ENCODE results near the gene OPCML.

The OPCML gene

GRCh38 chr11:132579634-132580327 is 952.5 kb downstream of the OPCML start:
- DNase-seq: no peak

- DNase-seq: no peak
Observed at GRCh38 chr11:132579136-132579535, 953.2 kb downstream of the OPCML start.

- DNase-seq: no peak
Observed at GRCh38 chr11:132578580-132578979, 953.7 kb downstream of the OPCML start.

GRCh38 chr11:132576706-132577105 is 955.6 kb downstream of the OPCML start:
- DNase-seq: no peak

GRCh38 chr11:132564091-132564885 is 968.0 kb downstream of the OPCML start:
- no peak for DNase-seq

- DNase-seq: no peak
Observed at GRCh38 chr11:132563050-132563449, 969.3 kb downstream of the OPCML start.

- DNase-seq: no peak
Observed at GRCh38 chr11:132561937-132562336, 970.4 kb downstream of the OPCML start.

- no peak for DNase-seq
Observed at GRCh38 chr11:132559331-132560036, 972.8 kb downstream of the OPCML start.

- no peak for DNase-seq
Observed at GRCh38 chr11:132556316-132556715, 976.0 kb downstream of the OPCML start.

- no peak for DNase-seq
Observed at GRCh38 chr11:132555617-132556016, 976.7 kb downstream of the OPCML start.

GRCh38 chr11:132551016-132551415 is 981.3 kb downstream of the OPCML start:
- DNase-seq: no peak

GRCh38 chr11:132549561-132549960 is 982.7 kb downstream of the OPCML start:
- no peak for DNase-seq

- no peak for DNase-seq
Observed at GRCh38 chr11:132549001-132549400, 983.3 kb downstream of the OPCML start.

GRCh38 chr11:132544007-132544406 is 988.3 kb downstream of the OPCML start:
- DNase-seq: no peak

- no peak for DNase-seq
Observed at GRCh38 chr11:132541794-132542193, 990.5 kb downstream of the OPCML start.

- DNase-seq: no peak
Observed at GRCh38 chr11:132540581-132540980, 991.7 kb downstream of the OPCML start.

GRCh38 chr11:132539590-132540368 is 992.5 kb downstream of the OPCML start:
- DNase-seq: no peak

GRCh38 chr11:132538642-132539041 is 993.7 kb downstream of the OPCML start:
- no peak for DNase-seq

- no peak for DNase-seq
Observed at GRCh38 chr11:132535830-132536229, 996.5 kb downstream of the OPCML start.

GRCh38 chr11:132531921-132532320 is 1000.4 kb downstream of the OPCML start:
- DNase-seq: no peak

GRCh38 chr11:132528181-132528580 is 1004.1 kb downstream of the OPCML start:
- no peak for DNase-seq

GRCh38 chr11:132523929-132524328 is 1008.4 kb downstream of the OPCML start:
- DNase-seq: no peak

GRCh38 chr11:132520199-132520598 is 1012.1 kb downstream of the OPCML start:
- no peak for DNase-seq

Data from CD4-positive, alpha-beta T cell treated with Interferon alpha-2 for 1 hour (primary cell).